H9 (cell line): Measurements from ENCODE around the gene LTBP2. TPM values are rescaled to one million over a fixed set of nuclear protein-coding genes. Genes with fewer than 3 reads are reported as not detected.

Experiments
- DNase-seq: peaks from one replicate; pipeline ENCODE4 v3.0.0-alpha.2; 2017
- H2AFZ ChIP-seq: one replicate; pipeline ENCODE4 v1.6.1; 2013; ENCODE audit warnings: mild to moderate bottlenecking, low read length, control low read depth, moderate library complexity
- H2AK5ac ChIP-seq: 2 replicates; pipeline ENCODE4 v1.6.1; 2013; ENCODE audit warnings: low read length, control low read depth, mixed read lengths; ENCODE audit not compliant: insufficient read length
- H2BK120ac ChIP-seq: one replicate; pipeline ENCODE4 v1.6.1; 2013; ENCODE audit warnings: low read depth, mild to moderate bottlenecking, low read length, control low read depth, inconsistent platforms; ENCODE audit not compliant: poor library complexity, severe bottlenecking
- H2BK12ac ChIP-seq: 2 replicates; pipeline ENCODE4 v1.6.1; 2013; ENCODE audit warnings: low read length, control low read depth, mixed read lengths, low read depth; ENCODE audit not compliant: insufficient read length
- H2BK15ac ChIP-seq: 2 replicates; pipeline ENCODE4 v1.6.1; 2013; ENCODE audit warnings: low read depth, low read length, control low read depth
- H2BK20ac ChIP-seq: one replicate; pipeline ENCODE4 v1.6.1; 2013; ENCODE audit warnings: low read depth, mild to moderate bottlenecking, low read length, control low read depth, inconsistent platforms; ENCODE audit not compliant: poor library complexity, severe bottlenecking
- H2BK5ac ChIP-seq: 2 replicates; pipeline ENCODE4 v1.6.1; 2013; ENCODE audit warnings: low read length, control low read depth, mixed read lengths; ENCODE audit not compliant: insufficient read length
- H3K14ac ChIP-seq: 2 replicates; pipeline ENCODE4 v1.6.1; 2013; ENCODE audit warnings: low read length, control low read depth; ENCODE audit not compliant: insufficient read depth
- H3K18ac ChIP-seq: 2 replicates; pipeline ENCODE4 v1.6.1; 2013; ENCODE audit warnings: low read depth, mild to moderate bottlenecking, mixed read lengths, low read length, control low read depth; ENCODE audit not compliant: insufficient read length
- H3K23ac ChIP-seq: 2 replicates; pipeline ENCODE4 v1.6.1; 2013; ENCODE audit warnings: low read length, control low read depth, mixed read lengths, low read depth; ENCODE audit not compliant: insufficient read length
- H3K23me2 ChIP-seq: 2 replicates; pipeline ENCODE4 v1.6.1; 2013; ENCODE audit warnings: low read depth, mild to moderate bottlenecking, mixed read lengths, low read length, control low read depth; ENCODE audit not compliant: insufficient read length, poor library complexity, severe bottlenecking
- H3K27ac ChIP-seq: 2 replicates; pipeline ENCODE4 v1.5.1; 2013; ENCODE audit warnings: low read length, control low read depth, mixed read lengths, low read depth; ENCODE audit not compliant: insufficient read length
- H3K27me3 ChIP-seq: 2 replicates; pipeline ENCODE4 v1.6.1; 2013; ENCODE audit warnings: low read length, control low read depth, inconsistent platforms; ENCODE audit not compliant: insufficient read depth
- H3K4ac ChIP-seq: 2 replicates; pipeline ENCODE4 v1.6.1; 2013; ENCODE audit warnings: low read depth, mild to moderate bottlenecking, control low read depth, inconsistent platforms, low read length, moderate library complexity
- H3K4me1 ChIP-seq: 2 replicates; pipeline ENCODE4 v1.6.1; 2013; ENCODE audit warnings: low read length, control low read depth, inconsistent platforms; ENCODE audit not compliant: insufficient read depth
- H3K4me2 ChIP-seq: 2 replicates; pipeline ENCODE4 v1.6.1; 2013; ENCODE audit warnings: low read length, control low read depth, mixed read lengths; ENCODE audit not compliant: insufficient read length, insufficient read depth
- H3K56ac ChIP-seq: 2 replicates; pipeline ENCODE4 v1.6.1; 2013; ENCODE audit warnings: low read depth, mild to moderate bottlenecking, mixed read lengths, low read length, control low read depth; ENCODE audit not compliant: insufficient read length
- H3K79me1 ChIP-seq: 2 replicates; pipeline ENCODE4 v1.6.1; 2013; ENCODE audit warnings: low read depth, mild to moderate bottlenecking, moderate library complexity, low read length, control low read depth, inconsistent platforms; ENCODE audit not compliant: insufficient read depth, poor library complexity, severe bottlenecking
- H3K79me2 ChIP-seq: 2 replicates; pipeline ENCODE4 v1.6.1; 2013; ENCODE audit warnings: low read length, control low read depth, inconsistent platforms; ENCODE audit not compliant: insufficient read depth
- H3K9ac ChIP-seq: 2 replicates; pipeline ENCODE4 v1.6.1; 2013; ENCODE audit warnings: low read length, control low read depth, mixed read lengths; ENCODE audit not compliant: insufficient read length; ENCODE audit errors: extremely low read depth
- H3K9me3 ChIP-seq: one replicate; pipeline ENCODE4 v1.6.1; 2013; ENCODE audit warnings: low read depth, low read length, inconsistent platforms; ENCODE audit not compliant: control insufficient read depth
- H3T11ph ChIP-seq: one replicate; pipeline ENCODE4 v1.6.1; 2013; ENCODE audit warnings: mild to moderate bottlenecking, low read length, control low read depth, inconsistent platforms
- H4K20me1 ChIP-seq: one replicate; pipeline ENCODE4 v1.6.1; 2013; ENCODE audit not compliant: control insufficient read depth, insufficient read length, insufficient read depth
- H4K5ac ChIP-seq: 2 replicates; pipeline ENCODE4 v1.6.1; 2013; ENCODE audit warnings: low read depth, mild to moderate bottlenecking, mixed read lengths, low read length, control low read depth; ENCODE audit not compliant: insufficient read length
- H4K8ac ChIP-seq: replicated peaks from 2 replicates; pipeline ENCODE4 v1.6.1; 2013; ENCODE audit warnings: low read length, control low read depth, mixed read lengths, low read depth; ENCODE audit not compliant: insufficient read length
- H4K91ac ChIP-seq: 2 replicates; pipeline ENCODE4 v1.6.1; 2013; ENCODE audit warnings: low read depth, mild to moderate bottlenecking, moderate library complexity, mixed read lengths, low read length, control low read depth; ENCODE audit not compliant: insufficient read length
- H3K27ac Mint-ChIP-seq, 3 experiments: 2 replicates in 2 of 3; 3 replicates in 1 of 3; pipeline ENCODE4 v1.8.0; 2020 to 2021; ENCODE audit warnings: mixed read lengths in 3 of 3, mild to moderate bottlenecking in 1 of 3, moderate library complexity in 1 of 3
- H3K27me3 Mint-ChIP-seq: 2 replicates; pipeline ENCODE4 v1.8.0; 2021; ENCODE audit warnings: low read depth, mild to moderate bottlenecking, moderate library complexity, mixed read lengths
- H3K36me3 Mint-ChIP-seq, 3 experiments: 2 replicates in 2 of 3; 3 replicates in 1 of 3; pipeline ENCODE4 v1.8.0; 2020 to 2021; ENCODE audit warnings: low read depth in 3 of 3, mixed read lengths in 3 of 3; ENCODE audit not compliant: insufficient read depth in 1 of 3
- H3K4me1 Mint-ChIP-seq, 2 experiments: 2 replicates each; pipeline ENCODE4 v1.8.0; 2020; ENCODE audit warnings: mixed read lengths in 2 of 2
- H3K4me3 Mint-ChIP-seq, 2 experiments: 2 replicates in 1 of 2; 3 replicates in 1 of 2; pipeline ENCODE4 v1.8.0; 2020 to 2021; ENCODE audit warnings: mild to moderate bottlenecking in 2 of 2, mixed read lengths in 2 of 2, moderate library complexity in 1 of 2
- H3K9me3 Mint-ChIP-seq, 2 experiments: 2 replicates in 1 of 2; 3 replicates in 1 of 2; pipeline ENCODE4 v1.8.0; 2020; ENCODE audit warnings: mild to moderate bottlenecking in 2 of 2, mixed read lengths in 2 of 2, moderate library complexity in 1 of 2
- WGBS: extraction: QIAGEN DNeasy Blood & Tissue Kit; methylation state at CpG from one replicate; pipeline ENCODE4 v1.1.7; 2013; ENCODE audit warnings: missing lambda C conversion rate, low lambda C conversion rate, mixed read lengths; ENCODE audit not compliant: insufficient read length; ENCODE audit errors: extremely low coverage; 5-methylcytosine and 5-hydroxymethylcytosine counted together
- total RNA-seq: library from RNA; stranded (reverse); gene quantifications from 2 replicates; pipeline ENCODE4 v1.2.1, GENCODE V29; 2021
- TF ChIP-seq, protein P1 (sequence below): fragments of 200-600 bp; sonication (generic); conservative IDR thresholded peaks from 3 replicates; pipeline ENCODE4 v1.8.0; 2021; ENCODE audit warnings: antibody characterized with exemption, mild to moderate bottlenecking

Gene LTBP2
- total RNA-seq, 1 experiment from 2014 or later = 0.77 TPM

DNA sequence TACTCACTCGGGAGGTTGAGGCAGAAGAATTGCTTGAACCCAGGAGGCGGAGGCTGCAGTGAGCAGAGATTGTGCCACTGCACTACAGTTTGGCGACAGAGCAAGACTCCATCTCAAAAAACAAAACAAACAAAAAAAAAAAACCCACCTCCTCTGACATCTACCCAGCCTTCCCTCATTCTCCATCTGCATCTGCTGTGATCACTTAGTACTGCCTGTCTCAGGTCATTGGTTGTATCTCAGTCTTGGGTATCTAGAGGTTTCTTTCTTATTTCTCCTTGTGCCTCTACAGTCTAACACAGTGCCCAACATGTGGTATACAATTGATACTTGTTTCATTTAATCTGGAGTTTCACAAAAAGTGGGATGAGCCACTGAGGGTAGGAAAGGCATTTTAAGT, 5.3 kb downstream of the LTBP2 start:
- Histone ChIP-seq H3K79me1 (no peaks in the 10 kb centered on the region), H3K18ac (no peak overlapping the region), H4K91ac (no peak overlapping the region), H2BK5ac (no peak overlapping the region), H2BK120ac (no peak overlapping the region), H3K4ac (no peak overlapping the region), H3K23ac (no peak overlapping the region), H3K79me2 (no peaks in the 10 kb centered on the region), H3K23me2 (peaks cover 8% of the 10 kb centered on the region), H2AK5ac (no peak overlapping the region), H2BK20ac (no peak overlapping the region), H3K9ac (no peak overlapping the region), H3K4me1 (no peaks in the 10 kb centered on the region), H3K9me3 (no peaks in the 10 kb centered on the region), H3K56ac (no peak overlapping the region), H4K5ac (no peak overlapping the region), H3T11ph (no peak overlapping the region), H3K14ac (no peak overlapping the region), H3K4me2 (no peak overlapping the region), H2AFZ (no peak overlapping the region), H2BK15ac (no peak overlapping the region), H3K27me3 (peaks cover 25% of the 10 kb centered on the region), H4K8ac (no peak overlapping the region), H3K27ac (no peak overlapping the region), H4K20me1 (no peaks in the 10 kb centered on the region), H2BK12ac (no peak overlapping the region)
- H3K4me1 Mint-ChIP-seq = peaks cover 6 to 12% of the 10 kb centered on the region in 2 experiments; a peak in 3 of 4 replicates
- peaks cover 33% of the 10 kb centered on the region for H3K27me3 Mint-ChIP-seq
- DNase-seq = no peak
- peaks cover 0 to 2% (median 0%) of the 10 kb centered on the region in 3 experiments; a peak in 2 of 7 replicates for H3K36me3 Mint-ChIP-seq
- TF ChIP-seq, protein P1, sequence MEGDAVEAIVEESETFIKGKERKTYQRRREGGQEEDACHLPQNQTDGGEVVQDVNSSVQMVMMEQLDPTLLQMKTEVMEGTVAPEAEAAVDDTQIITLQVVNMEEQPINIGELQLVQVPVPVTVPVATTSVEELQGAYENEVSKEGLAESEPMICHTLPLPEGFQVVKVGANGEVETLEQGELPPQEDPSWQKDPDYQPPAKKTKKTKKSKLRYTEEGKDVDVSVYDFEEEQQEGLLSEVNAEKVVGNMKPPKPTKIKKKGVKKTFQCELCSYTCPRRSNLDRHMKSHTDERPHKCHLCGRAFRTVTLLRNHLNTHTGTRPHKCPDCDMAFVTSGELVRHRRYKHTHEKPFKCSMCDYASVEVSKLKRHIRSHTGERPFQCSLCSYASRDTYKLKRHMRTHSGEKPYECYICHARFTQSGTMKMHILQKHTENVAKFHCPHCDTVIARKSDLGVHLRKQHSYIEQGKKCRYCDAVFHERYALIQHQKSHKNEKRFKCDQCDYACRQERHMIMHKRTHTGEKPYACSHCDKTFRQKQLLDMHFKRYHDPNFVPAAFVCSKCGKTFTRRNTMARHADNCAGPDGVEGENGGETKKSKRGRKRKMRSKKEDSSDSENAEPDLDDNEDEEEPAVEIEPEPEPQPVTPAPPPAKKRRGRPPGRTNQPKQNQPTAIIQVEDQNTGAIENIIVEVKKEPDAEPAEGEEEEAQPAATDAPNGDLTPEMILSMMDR = no peak
- H3K9me3 Mint-ChIP-seq = peaks cover 2 to 5% of the 10 kb centered on the region in 2 experiments; a peak in 3 of 5 replicates
- no peak overlapping the region for H3K27ac Mint-ChIP-seq
- H3K4me3 Mint-ChIP-seq = no peak overlapping the region
- no CpG with 5 or more reads among the region's 3 CpGs for WGBS
